PC-9 (cell line): ENCODE results near the gene PLXND1. TPM values are rescaled to one million over a fixed set of nuclear protein-coding genes. Genes with fewer than 3 reads are reported as not detected.

Experiments
- BruUV-seq: library from RNA; stranded (reverse); fragments of 400-500 nt; replicated peaks from 2 replicates; lab custom pipeline; 2021; lab: Mats Ljungman, UMichigan
- CTCF ChIA-PET: fragments of 300-600 bp; sonication (Branson Sonifier 250); formaldehyde crosslinking; loops from one replicate; lab custom pipeline; 2022; ENCODE audit warnings: antibody characterized with exemption; lab: Charles Lee
- POLR2A ChIA-PET: fragments of 300-600 bp; sonication (Branson Sonifier 250); formaldehyde crosslinking; loops from one replicate; lab custom pipeline; 2022; ENCODE audit warnings: antibody characterized with exemption; ENCODE audit not compliant: unreplicated experiment; lab: Charles Lee
- DNase-seq, 2 experiments: peaks; one replicate each; pipeline versions ENCODE4 v3.0.0 to v3.0.0-alpha.2; 2015 to 2022; ENCODE audit warnings: mixed read lengths in 1 of 2
- H2AFZ ChIP-seq: fragments of 200-600 bp; sonication (generic); 2 replicates; pipeline ENCODE4 v1.8.1; 2017; ENCODE audit warnings: antibody characterized with exemption
- H3F3A ChIP-seq: fragments of 200-600 bp; sonication (generic); 2 replicates; pipeline ENCODE4 v1.8.1; 2017; ENCODE audit warnings: antibody characterized with exemption, mild to moderate bottlenecking, low read depth; ENCODE audit not compliant: insufficient read depth
- H3K27ac ChIP-seq: fragments of 200-600 bp; sonication (generic); 2 replicates; pipeline ENCODE4 v1.6.1; 2016; ENCODE audit warnings: mixed run types
- H3K27me3 ChIP-seq: fragments of 200-600 bp; sonication (generic); 2 replicates; pipeline ENCODE4 v1.6.1; 2016; ENCODE audit warnings: low read depth, mixed run types; ENCODE audit not compliant: insufficient read depth
- H3K36me3 ChIP-seq: fragments of 200-600 bp; sonication (generic); 2 replicates; pipeline ENCODE4 v1.6.1; 2016; ENCODE audit warnings: low read depth, mixed run types
- H3K4me1 ChIP-seq: fragments of 200-600 bp; sonication (generic); replicated peaks from 2 replicates; pipeline ENCODE4 v1.6.1; 2016; ENCODE audit warnings: mixed run types; ENCODE audit not compliant: insufficient read depth
- H3K4me2 ChIP-seq: fragments of 200-600 bp; sonication (generic); 2 replicates; pipeline ENCODE4 v1.6.1; 2017; ENCODE audit warnings: mixed run types
- H3K4me3 ChIP-seq: fragments of 200-600 bp; sonication (generic); 2 replicates; pipeline ENCODE4 v1.6.1; 2016; ENCODE audit warnings: mixed run types
- H3K79me2 ChIP-seq: fragments of 200-600 bp; sonication (generic); 2 replicates; pipeline ENCODE4 v1.6.1; 2017; ENCODE audit warnings: low read depth, mixed run types
- H3K9me2 ChIP-seq: fragments of 200-600 bp; sonication (generic); 2 replicates; pipeline ENCODE4 v1.8.1; 2017; ENCODE audit warnings: mild to moderate bottlenecking; ENCODE audit not compliant: insufficient read depth
- H3K9me3 ChIP-seq: fragments of 200-600 bp; sonication (generic); 2 replicates; pipeline ENCODE4 v1.8.1; 2016; ENCODE audit warnings: low read depth; ENCODE audit not compliant: insufficient read depth
- H4K20me1 ChIP-seq: fragments of 200-600 bp; sonication (generic); 2 replicates; pipeline ENCODE4 v1.8.1; 2017; ENCODE audit not compliant: insufficient read depth
- EZH2 ChIP-seq: fragments of 200-600 bp; sonication (generic); IDR thresholded peaks from 2 replicates; pipeline ENCODE4 v1.8.0; 2017; ENCODE audit warnings: antibody characterized with exemption, low read depth
- intact Hi-C: fragments of 100-400 bp; cut with micrococcal nuclease; formaldehyde crosslinking; loops from one replicate; pipeline ENCODE4 v1.10.0; 2022; ENCODE audit not compliant: unreplicated experiment
- total RNA-seq: library from RNA; stranded (reverse); gene quantifications from 2 replicates; pipeline ENCODE4 v1.2.3, GENCODE V29; 2021
- TF ChIP-seq, protein P1 (sequence below): fragments of 200-600 bp; sonication (generic); conservative IDR thresholded peaks from 2 replicates; pipeline ENCODE4 v1.6.1; 2017; ENCODE audit warnings: mixed run types, antibody characterized with exemption, mild to moderate bottlenecking, moderate library complexity

PLXND1 gene
- total RNA-seq, 1 experiment from 2014 or later = 44.4 TPM

DNA sequence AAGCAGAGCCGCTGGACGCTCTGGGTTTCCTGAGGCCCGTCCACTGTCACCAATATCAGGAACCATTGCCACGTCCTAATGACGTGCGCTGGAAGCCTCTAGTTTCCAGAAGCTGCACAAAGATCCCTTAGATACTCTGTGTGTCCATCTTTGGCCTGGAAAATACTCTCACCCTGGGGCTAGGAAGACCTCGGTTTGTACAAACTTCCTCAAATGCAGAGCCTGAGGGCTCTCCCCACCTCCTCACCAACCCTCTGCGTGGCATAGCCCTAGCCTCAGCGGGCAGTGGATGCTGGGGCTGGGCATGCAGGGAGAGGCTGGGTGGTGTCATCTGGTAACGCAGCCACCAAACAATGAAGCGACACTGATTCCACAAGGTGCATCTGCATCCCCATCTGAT, 74.8 kb downstream of the PLXND1 start:
- DNase-seq = no peak
- ChIA-PET POLR2A (no interaction called here), CTCF (no interaction called here)
- Histone ChIP-seq H3F3A (peaks cover 21% of the 10 kb centered on the region), H3K9me2 (no peaks in the 10 kb centered on the region), H3K4me2 (no peak overlapping the region), H3K27me3 (no peaks in the 10 kb centered on the region), H3K79me2 (no peaks in the 10 kb centered on the region), H3K36me3 (no peaks in the 10 kb centered on the region), H2AFZ (no peak overlapping the region), H3K4me1 (peaks cover 26% of the 10 kb centered on the region), H4K20me1 (no peaks in the 10 kb centered on the region), H3K27ac (no peak overlapping the region), H3K9me3 (no peaks in the 10 kb centered on the region), H3K4me3 (no peak overlapping the region)
- TF ChIP-seq, protein P1, sequence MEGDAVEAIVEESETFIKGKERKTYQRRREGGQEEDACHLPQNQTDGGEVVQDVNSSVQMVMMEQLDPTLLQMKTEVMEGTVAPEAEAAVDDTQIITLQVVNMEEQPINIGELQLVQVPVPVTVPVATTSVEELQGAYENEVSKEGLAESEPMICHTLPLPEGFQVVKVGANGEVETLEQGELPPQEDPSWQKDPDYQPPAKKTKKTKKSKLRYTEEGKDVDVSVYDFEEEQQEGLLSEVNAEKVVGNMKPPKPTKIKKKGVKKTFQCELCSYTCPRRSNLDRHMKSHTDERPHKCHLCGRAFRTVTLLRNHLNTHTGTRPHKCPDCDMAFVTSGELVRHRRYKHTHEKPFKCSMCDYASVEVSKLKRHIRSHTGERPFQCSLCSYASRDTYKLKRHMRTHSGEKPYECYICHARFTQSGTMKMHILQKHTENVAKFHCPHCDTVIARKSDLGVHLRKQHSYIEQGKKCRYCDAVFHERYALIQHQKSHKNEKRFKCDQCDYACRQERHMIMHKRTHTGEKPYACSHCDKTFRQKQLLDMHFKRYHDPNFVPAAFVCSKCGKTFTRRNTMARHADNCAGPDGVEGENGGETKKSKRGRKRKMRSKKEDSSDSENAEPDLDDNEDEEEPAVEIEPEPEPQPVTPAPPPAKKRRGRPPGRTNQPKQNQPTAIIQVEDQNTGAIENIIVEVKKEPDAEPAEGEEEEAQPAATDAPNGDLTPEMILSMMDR = no peak
- TF ChIP-seq EZH2 = no peak
- intact Hi-C loops = no loop called here
- BruUV-seq = no TSS peak

DNA sequence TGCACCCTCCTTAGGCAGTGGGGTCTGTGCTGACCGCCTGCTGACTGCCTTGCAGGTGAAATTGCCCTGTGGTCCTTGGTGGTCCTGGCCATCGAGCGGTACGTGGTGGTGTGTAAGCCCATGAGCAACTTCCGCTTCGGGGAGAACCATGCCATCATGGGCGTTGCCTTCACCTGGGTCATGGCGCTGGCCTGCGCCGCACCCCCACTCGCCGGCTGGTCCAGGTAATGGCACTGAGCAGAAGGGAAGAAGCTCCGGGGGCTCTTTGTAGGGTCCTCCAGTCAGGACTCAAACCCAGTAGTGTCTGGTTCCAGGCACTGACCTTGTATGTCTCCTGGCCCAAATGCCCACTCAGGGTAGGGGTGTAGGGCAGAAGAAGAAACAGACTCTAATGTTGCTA, 75.7 kb downstream of the PLXND1 start:
- H3K27ac ChIP-seq = no peak overlapping the region
- no peaks in the 10 kb centered on the region for H3K36me3 ChIP-seq
- no TSS peak for BruUV-seq
- intact Hi-C loops = no loop called here
- ChIA-PET CTCF (no interaction called here), POLR2A (no interaction called here)
- H3K9me3 ChIP-seq = no peaks in the 10 kb centered on the region
- H3K79me2 ChIP-seq = no peaks in the 10 kb centered on the region
- no peak overlapping the region for H3K4me3 ChIP-seq
- peaks cover 16% of the 10 kb centered on the region for H3F3A ChIP-seq
- H3K9me2 ChIP-seq = no peaks in the 10 kb centered on the region
- H3K4me2 ChIP-seq = no peak overlapping the region
- TF ChIP-seq, protein P1 = no peak
- TF ChIP-seq EZH2 = no peak
- no peaks in the 10 kb centered on the region for H4K20me1 ChIP-seq
- DNase-seq = no peak
- H3K4me1 ChIP-seq = peaks cover 23% of the 10 kb centered on the region
- H3K27me3 ChIP-seq = no peaks in the 10 kb centered on the region
- no peak overlapping the region for H2AFZ ChIP-seq

DNA sequence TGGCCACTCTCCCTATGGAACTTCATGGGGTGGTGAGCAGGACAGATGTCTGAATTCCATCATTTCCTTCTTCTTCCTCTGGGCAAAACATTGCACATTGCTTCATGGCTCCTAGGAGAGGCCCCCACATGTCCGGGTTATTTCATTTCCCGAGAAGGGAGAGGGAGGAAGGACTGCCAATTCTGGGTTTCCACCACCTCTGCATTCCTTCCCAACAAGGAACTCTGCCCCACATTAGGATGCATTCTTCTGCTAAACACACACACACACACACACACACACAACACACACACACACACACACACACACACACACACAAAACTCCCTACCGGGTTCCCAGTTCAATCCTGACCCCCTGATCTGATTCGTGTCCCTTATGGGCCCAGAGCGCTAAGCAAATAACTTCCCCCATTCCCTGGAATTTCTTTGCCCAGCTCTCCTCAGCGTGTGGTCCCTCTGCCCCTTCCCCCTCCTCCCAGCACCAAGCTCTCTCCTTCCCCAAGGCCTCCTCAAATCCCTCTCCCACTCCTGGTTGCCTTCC, 76.2 kb downstream of the PLXND1 start:
- Histone ChIP-seq H3K9me2 (no peaks in the 10 kb centered on the region), H3K79me2 (no peaks in the 10 kb centered on the region), H3K4me1 (peaks cover 18% of the 10 kb centered on the region), H3K4me2 (no peak overlapping the region), H3K9me3 (no peaks in the 10 kb centered on the region), H3F3A (peaks cover 11% of the 10 kb centered on the region), H3K4me3 (no peak overlapping the region), H2AFZ (no peak overlapping the region), H3K27me3 (no peaks in the 10 kb centered on the region), H3K27ac (no peak overlapping the region), H4K20me1 (no peaks in the 10 kb centered on the region), H3K36me3 (no peaks in the 10 kb centered on the region)
- ChIA-PET POLR2A (no interaction called here), CTCF (no interaction called here)
- DNase-seq = no peak
- TF ChIP-seq, protein P1 = no peak
- no peak for TF ChIP-seq EZH2
- intact Hi-C loops = no loop called here
- BruUV-seq = no TSS peak
